Tongue (tissue), 2 donors: ENCODE data around the gene XXYLT1. TPM values are rescaled to one million over a fixed set of nuclear protein-coding genes. Genes with fewer than 3 reads are reported as not detected.
"Not testable (repeated sequence)": the region's sequence is repeated elsewhere in the genome, so short reads cannot be mapped to it uniquely, and the experiment has no call there.

Experiments
- DNase-seq: peaks from one replicate; pipeline ENCODE4 v3.0.0-alpha.2; 2015
- total RNA-seq: library from RNA; depleted of rRNA; stranded (reverse); fragments of >200 nt; gene quantifications from one replicate; pipeline ENCODE4 v1.2.3, GENCODE V29; 2014

The XXYLT1 gene
- total RNA-seq, 1 donor from 2014 or later, result 29.5 TPM

DNA sequence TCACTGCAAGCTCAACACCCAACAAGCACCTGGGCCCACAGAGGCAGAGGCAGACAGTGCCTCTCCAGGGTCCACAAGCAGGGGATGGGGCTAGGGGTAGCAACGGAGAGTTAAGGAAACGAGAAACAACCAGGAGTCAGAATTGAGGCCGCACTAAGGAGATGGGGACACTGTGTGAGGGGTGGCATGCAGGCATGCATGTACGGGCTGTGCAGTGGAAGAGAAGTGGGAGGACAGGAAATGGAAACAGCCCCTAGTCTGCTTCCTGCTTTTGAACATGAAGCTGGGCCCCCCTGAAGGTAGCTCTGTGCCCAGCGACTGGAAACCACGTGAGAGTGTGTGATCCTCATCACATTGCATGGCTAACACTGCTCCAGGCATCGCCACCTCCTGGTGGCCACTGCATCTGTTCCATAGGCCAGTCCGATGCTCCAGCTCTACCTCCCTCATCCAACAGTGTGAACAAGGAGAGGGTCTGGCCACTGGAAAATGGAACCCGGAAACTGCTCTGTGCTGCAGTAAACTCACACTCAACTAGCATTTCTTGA, 44.0 kb downstream of the XXYLT1 start:
- no peak for DNase-seq

GRCh38 chr3:195226445-195226844, 44.5 kb downstream of the XXYLT1 start:
- no peak for DNase-seq

DNA sequence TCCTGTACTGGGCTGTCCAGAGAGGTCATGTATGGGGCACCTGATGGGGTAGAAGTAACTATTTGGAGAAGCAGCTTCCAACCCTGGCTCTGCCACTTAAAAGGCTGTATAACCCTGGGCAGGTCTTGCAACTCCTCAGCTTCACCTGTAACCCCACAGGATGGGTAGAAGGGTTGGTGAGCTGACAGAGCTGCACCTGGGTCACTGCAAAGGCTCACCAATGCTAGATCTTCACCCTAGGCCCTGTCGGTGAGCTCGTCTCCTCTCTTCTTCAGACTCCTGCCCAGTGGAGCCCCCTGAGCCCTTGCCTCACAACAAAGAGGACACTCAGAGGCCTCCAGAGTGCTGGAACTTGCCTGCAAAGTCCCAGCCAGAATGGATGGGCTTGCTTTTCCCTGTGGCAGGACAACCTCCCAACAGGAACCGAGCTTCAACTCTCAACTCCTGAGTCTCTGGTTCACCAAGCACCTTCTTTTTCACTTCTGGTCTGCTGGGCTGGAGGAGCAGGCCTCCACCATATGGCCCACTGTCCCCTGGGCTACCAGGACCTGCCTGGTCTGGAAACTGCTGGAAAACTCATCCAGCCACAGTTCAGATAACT, 45.9 kb downstream of the XXYLT1 start:
- DNase-seq, result no peak

- no peak for DNase-seq
Observed at GRCh38 chr3:195224156-195224979, 46.6 kb downstream of the XXYLT1 start.

DNA sequence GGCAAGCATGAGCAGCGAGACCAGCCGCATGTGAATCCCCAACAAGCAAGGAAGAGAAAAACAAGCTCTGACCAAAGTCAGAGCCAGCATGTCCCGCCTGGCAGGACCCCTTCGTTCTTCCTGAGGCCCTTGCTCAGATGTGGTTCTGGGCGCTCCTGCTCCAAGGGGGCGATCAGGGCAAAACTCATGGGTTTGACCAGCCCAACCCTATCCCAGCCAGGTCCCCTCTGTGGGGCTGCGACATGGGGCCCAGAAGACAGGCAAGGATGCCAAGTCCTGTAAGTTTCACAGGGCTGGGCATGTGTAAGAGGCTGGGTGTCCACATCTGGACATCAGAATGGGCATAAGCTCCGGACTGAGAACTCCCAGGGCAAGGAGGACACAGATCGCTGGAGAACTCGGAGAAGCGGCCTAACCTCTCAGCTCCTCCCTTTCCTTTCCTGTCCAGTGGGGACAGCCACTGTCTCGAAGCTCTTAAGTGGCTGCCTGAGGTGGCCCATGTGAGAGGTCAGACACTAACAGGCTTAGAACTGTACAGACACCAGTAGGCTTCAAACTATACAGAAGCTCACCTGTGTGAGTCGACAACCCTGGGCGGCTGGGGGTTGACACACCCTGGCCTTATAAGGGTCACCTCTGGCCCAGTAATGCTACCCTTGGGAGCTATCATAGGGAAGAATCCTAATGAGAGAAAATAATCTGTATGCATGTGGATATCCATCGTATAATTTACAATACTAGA, 48.9 kb downstream of the XXYLT1 start:
- DNase-seq, result no peak

DNA sequence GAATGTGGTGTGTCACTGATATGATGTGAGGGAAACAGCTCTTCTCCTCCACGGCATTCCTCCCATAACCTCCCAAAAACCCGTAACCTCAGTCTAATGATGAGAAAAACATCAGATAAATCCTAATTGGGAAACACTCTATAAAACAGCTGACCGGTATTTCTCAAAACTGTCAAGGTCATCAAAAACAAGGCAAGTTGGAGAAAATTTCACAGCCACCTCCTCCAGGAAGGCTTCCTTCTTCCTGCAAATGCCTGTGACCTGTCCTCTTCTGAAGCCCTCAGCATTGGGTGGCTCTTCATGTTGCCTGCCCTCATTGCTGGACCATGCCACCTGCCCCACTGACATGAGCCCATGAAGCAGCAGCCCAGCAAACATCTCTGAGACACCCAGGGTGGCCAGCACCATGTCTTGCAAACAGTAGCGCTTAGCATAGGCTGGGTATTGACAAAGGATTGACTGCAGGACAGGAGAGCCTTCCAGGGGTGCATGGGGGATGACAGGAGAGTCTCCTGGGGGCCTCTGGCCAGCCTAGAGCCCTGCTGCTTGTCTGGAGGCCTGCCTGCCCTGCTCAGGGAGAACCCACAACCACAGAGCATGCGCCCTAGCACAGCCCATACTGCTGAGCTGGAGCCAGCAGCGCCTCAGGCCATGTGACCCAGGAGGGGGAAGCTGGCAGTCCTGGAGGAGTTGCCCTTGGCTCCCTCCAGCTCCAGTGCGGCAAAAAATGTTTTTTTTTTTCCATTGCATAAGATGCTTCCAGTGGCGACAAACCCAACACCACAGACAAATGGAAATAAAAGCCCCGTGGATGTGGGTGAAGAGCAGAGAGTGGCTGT, 49.7 kb downstream of the XXYLT1 start:
- DNase-seq, result peak; percentile 38

DNA sequence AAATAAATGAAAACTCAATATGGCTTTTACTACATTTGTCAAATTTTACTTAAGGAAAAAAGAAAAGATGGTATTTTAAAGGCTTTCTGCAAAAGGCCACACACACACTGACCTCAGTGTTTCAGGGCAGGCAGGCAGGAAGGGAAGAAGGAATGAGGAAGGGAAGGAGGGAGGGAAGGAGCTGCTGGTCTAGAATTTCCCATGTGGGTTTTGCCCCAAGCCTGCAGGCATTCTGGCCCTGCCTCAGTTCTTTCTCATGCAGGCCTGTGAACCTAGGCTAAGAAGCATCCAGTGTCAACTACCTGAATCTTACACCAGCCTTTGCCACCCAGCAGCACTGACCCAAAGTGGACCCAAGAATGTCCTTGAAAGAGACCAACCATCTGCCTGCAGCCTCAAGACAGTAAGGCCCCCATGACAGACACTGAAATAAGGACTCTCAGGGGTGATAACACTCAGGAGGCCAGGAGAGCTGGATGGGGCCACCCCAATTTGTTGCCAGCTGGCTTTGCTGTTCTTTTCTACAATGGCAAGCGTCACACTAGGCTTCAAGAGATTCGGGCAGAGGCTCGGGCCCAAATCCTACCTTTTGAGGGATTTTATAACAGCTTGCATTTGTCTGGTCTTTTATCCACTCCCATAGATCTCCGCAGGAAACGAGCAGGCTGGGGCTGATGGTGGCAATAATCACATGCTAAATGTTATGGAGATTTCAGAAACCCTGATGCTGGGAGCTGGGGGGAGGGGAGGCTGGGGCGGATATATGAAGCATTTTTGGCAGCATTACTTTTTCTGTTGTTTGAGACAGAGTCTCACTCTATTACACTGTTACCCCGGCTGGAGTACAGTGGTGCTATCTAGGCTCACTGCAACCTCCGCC, 51.4 kb downstream of the XXYLT1 start:
- DNase-seq, result peak; percentile 49

DNA sequence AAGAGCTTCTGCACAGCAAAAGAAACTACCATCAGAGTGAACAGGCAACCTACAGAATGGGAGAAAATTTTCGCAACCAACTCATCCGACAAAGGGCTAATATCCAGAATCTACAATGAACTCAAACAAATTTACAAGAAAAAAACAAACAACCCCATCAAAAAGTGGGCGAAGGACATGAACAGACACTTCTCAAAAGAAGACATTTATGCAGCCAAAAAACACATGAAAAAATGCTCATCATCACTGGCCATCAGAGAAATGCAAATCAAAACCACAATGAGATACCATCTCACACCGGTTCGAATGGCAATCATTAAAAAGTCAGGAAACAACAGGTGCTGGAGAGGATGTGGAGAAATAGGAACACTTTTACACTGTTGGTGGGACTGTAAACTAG, 52.6 kb downstream of the XXYLT1 start:
- not testable (repeated sequence) for DNase-seq

DNA sequence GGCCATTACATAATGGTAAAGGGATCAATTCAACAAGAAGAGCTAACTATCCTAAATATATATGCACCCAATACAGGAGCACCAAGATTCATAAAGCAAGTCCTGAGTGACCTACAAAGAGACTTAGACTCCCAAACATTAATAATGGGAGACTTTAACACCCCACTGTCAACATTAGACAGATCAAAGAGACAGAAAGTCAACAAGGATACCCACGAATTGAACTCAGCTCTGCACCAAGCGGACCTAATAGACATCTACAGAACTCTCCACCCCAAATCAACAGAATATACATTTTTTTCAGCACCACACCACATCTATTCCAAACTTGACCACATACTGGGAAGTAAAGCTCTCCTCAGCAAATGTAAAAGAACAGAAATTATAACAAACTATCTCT, 55.4 kb downstream of the XXYLT1 start:
- not testable (repeated sequence) for DNase-seq

- no peak for DNase-seq
Observed at GRCh38 chr3:195214381-195214780, 56.6 kb downstream of the XXYLT1 start.

GRCh38 chr3:195213639-195214315, 57.2 kb downstream of the XXYLT1 start:
- DNase-seq, result no peak

DNA sequence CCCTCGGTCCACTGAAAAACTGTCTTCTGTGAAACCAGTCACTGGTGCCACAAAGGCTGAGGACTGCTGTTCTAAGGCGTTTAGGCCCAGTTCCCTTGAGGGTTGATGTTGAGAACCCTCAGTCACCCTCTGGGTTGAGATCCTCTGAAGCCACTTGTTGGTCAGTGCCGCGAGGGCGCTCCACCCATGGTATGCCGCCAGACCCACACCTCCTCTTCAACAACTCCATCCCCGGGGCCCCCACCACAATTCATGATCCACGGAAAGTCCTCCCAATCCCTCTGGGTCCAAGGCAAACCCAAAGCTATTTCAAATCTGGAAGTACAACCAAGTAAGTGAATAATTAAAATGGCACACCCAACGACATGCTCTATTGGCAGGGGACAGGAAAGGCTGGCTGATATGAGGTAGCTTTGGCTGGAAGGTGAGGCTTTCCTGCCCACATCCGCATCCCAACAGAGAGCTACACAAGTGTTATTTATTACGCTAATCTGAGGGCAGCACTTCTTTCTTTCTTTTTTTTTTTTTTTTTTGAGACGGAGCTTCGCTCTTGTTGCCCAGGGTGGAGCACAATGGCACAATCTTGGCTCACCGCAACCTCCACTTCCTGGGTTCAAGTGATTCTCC, 58.1 kb downstream of the XXYLT1 start:
- no peak for DNase-seq

DNA sequence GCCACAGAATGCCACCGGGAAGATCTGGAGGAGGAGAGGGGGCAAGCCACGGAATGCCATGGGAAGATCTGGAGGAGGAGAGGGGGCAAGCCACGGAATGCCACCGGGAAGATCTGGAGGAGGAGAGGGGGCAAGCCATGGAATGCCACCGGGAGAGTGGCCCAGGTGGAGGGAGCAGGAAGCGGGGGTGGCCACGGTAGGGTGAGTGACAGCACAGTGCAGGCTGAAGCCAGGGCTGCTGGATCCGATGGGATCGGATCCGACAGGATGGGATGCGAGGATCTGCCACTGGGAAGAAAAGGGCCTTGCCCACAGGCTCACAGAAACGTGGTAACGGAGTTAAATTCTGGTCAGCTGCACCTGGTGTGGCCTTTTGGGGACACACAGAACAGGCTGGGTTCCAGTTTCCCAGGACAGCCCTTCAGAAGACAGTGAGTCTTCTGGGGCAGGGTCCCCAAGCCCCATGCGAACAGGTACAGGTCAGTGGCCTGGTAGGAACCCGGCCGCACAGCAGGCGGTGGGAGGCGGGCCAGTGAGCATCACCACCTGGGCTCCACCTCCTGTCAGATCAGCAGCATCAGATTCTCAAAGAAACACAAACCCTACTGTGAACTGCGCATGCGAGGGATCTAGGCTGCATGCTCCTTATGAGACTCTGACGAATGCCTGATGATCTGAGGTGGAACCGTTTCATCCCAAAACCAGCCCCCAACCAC, 58.8 kb downstream of the XXYLT1 start:
- no peak for DNase-seq

DNA sequence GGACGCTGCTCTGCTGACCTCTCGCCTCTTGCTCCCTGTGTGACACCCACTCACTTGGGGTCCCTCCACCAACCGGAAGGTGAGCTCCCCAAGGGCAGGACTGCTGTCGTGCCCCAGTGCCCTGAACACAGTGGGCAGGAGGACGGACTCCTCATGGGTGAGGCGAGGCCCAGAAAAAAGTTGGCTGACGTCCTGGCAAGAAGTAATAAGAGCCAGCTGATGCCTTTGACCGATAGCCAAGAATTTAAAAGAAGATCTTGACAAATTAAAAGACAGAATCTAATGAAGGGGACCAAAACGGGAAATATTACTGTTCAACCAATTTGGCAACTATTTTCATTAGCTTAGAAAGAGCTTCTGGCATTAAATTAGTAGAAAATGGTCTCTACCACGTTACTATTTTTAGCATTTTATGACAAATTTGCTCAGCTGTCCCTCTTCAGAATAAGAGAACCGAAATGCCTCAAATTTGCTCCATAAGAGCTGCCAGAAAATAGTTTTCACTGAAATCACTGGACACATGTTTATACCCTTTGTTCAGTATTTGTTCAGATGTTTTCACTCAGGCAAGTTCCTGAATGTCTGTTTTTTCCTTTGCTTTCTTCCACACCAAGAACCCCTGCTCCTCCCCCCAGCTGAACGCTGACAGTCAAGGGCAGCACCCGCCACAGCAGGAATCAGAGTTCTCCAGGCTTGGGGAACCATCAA, 60.5 kb downstream of the XXYLT1 start:
- DNase-seq, result peak; percentile 95

GRCh38 chr3:195209847-195210265, 61.1 kb downstream of the XXYLT1 start:
- DNase-seq, result peak; percentile 92

GRCh38 chr3:195209083-195209846, 61.7 kb downstream of the XXYLT1 start:
- DNase-seq, result no peak

- DNase-seq, result no peak
Observed at GRCh38 chr3:195208631-195209030, 62.3 kb downstream of the XXYLT1 start.

DNA sequence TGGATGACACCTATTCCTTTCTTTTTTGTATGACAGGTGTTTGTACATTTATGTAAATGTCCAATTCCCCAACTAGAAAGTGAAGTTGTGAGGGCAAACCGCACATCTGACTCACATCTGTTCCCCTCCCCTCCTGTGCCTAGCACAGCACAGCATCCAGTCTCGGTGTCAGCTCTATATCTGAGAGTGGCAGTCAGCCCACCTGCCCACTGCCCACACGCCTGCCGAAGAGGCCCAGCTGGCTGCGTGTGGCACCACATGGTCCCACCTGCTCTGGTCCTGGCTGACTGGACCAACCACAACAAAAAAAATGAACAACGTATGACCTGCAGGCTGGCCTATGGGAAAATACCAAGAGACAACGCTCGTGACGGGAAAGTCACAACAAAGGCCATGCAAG, 62.8 kb downstream of the XXYLT1 start:
- DNase-seq, result peak; percentile 58
